Type B pancreatic cell (in vitro differentiated cells): ENCODE data around the gene AIM2. TPM values are rescaled to one million over a fixed set of nuclear protein-coding genes. Genes with fewer than 3 reads are reported as not detected.

Experiments
- DNase-seq: peaks from one replicate; pipeline ENCODE4 v3.0.0; 2021; ENCODE audit warnings: mixed read lengths; ENCODE audit not compliant: unreplicated experiment; ENCODE audit errors: extremely low spot score
- H3K27ac Mint-ChIP-seq: 2 replicates; pipeline ENCODE4 v1.8.0; 2021; ENCODE audit warnings: mild to moderate bottlenecking, mixed read lengths
- H3K27me3 Mint-ChIP-seq: 2 replicates; pipeline ENCODE4 v1.8.0; 2021; ENCODE audit warnings: mixed read lengths
- H3K36me3 Mint-ChIP-seq: 2 replicates; pipeline ENCODE4 v1.8.0; 2021; ENCODE audit warnings: mixed read lengths
- H3K4me1 Mint-ChIP-seq: one replicate; pipeline ENCODE4 v1.8.0; 2021; ENCODE audit warnings: mixed read lengths; ENCODE audit not compliant: unreplicated experiment
- H3K4me3 Mint-ChIP-seq: 2 replicates; pipeline ENCODE4 v1.8.0; 2021; ENCODE audit warnings: mild to moderate bottlenecking, mixed read lengths
- H3K9me3 Mint-ChIP-seq: 2 replicates; pipeline ENCODE4 v1.8.0; 2021; ENCODE audit warnings: mixed read lengths
- CTCF ChIP-seq: fragments of 200-600 bp; sonication (generic); conservative IDR thresholded peaks from 2 replicates; pipeline ENCODE4 v1.5.0; 2021; ENCODE audit warnings: antibody characterized with exemption, mild to moderate bottlenecking
- total RNA-seq: library from RNA; stranded (reverse); gene quantifications from 2 replicates; pipeline ENCODE4 v1.2.1, GENCODE V29; 2021; ENCODE audit warnings: low replicate concordance

AIM2 gene
- total RNA-seq, 1 donor from 2014 or later = 1.0 TPM

- DNase-seq = no peak
These were observed 11.5 kb downstream of the AIM2 start for GRCh38 chr1:159065106-159065505.

GRCh38 chr1:159058751-159059150, 17.8 kb downstream of the AIM2 start:
- H3K4me1 Mint-ChIP-seq = peaks cover 9% of the 10 kb centered on the region
- H3K27ac Mint-ChIP-seq = no peak overlapping the region
- no peaks in the 10 kb centered on the region for H3K9me3 Mint-ChIP-seq
- DNase-seq = no peak
- no peak for TF ChIP-seq CTCF
- H3K27me3 Mint-ChIP-seq = peaks cover 19% of the 10 kb centered on the region
- peaks cover 3% of the 10 kb centered on the region for H3K36me3 Mint-ChIP-seq
- no peak overlapping the region for H3K4me3 Mint-ChIP-seq

More at GRCh38 chr1:159065106-159065505, 11.5 kb downstream of the AIM2 start:
- H3K4me3 Mint-ChIP-seq = no peak overlapping the region
- H3K36me3 Mint-ChIP-seq = no peaks in the 10 kb centered on the region
- H3K27ac Mint-ChIP-seq = no peak overlapping the region
- TF ChIP-seq CTCF = no peak
- no peaks in the 10 kb centered on the region for H3K9me3 Mint-ChIP-seq
- peaks cover 12% of the 10 kb centered on the region for H3K27me3 Mint-ChIP-seq
- H3K4me1 Mint-ChIP-seq = no peaks in the 10 kb centered on the region

GRCh38 chr1:159056069-159056698, 20.4 kb downstream of the AIM2 start:
- Mint-ChIP-seq H3K36me3 (peaks cover 3% of the 10 kb centered on the region), H3K27me3 (peaks cover 13% of the 10 kb centered on the region), H3K27ac (no peak overlapping the region), H3K4me1 (peaks cover 9% of the 10 kb centered on the region), H3K9me3 (no peaks in the 10 kb centered on the region), H3K4me3 (no peak overlapping the region)
- DNase-seq = no peak
- TF ChIP-seq CTCF = no peak

- peaks cover 3% of the 10 kb centered on the region for H3K36me3 Mint-ChIP-seq
- no peak for TF ChIP-seq CTCF
- DNase-seq = no peak
- H3K27ac Mint-ChIP-seq = no peak overlapping the region
- H3K27me3 Mint-ChIP-seq = peaks cover 10% of the 10 kb centered on the region
- no peaks in the 10 kb centered on the region for H3K9me3 Mint-ChIP-seq
- H3K4me3 Mint-ChIP-seq = no peak overlapping the region
- peaks cover 9% of the 10 kb centered on the region for H3K4me1 Mint-ChIP-seq
These were observed 21.4 kb downstream of the AIM2 start for GRCh38 chr1:159055181-159055641.

GRCh38 chr1:159054427-159054826, 22.1 kb downstream of the AIM2 start:
- DNase-seq = no peak
- Mint-ChIP-seq H3K4me3 (no peak overlapping the region), H3K27ac (no peak overlapping the region)

More at GRCh38 chr1:159054427-159054826, 22.1 kb downstream of the AIM2 start:
- peaks cover 6% of the 10 kb centered on the region for H3K27me3 Mint-ChIP-seq
- peaks cover 9% of the 10 kb centered on the region for H3K4me1 Mint-ChIP-seq
- no peaks in the 10 kb centered on the region for H3K9me3 Mint-ChIP-seq
- no peak for TF ChIP-seq CTCF
- H3K36me3 Mint-ChIP-seq = peaks cover 3% of the 10 kb centered on the region
